M059J (cell line): ENCODE data around the gene C19orf44. TPM values are rescaled to one million over a fixed set of nuclear protein-coding genes. Genes with fewer than 3 reads are reported as not detected.
"Not testable (repeated sequence)": the region's sequence is repeated elsewhere in the genome, so short reads cannot be mapped to it uniquely, and the experiment has no call there.

Experiments used
- DNase-seq: peaks from one replicate; pipeline ENCODE4 v3.0.0-alpha.2; 2012; ENCODE audit warnings: low read depth
- total RNA-seq: library from RNA; depleted of rRNA; stranded (reverse); fragments of >200 nt; shearing (Covaris generic); gene quantifications from 2 replicates; pipeline ENCODE4 v1.2.3, GENCODE V29; 2014; rRNA removed

C19orf44 gene
- total RNA-seq, result 3.7 and 4.1 TPM in 2 replicates

GRCh38 chr19:16495982-16496612 lies at the start of gene C19orf44, which contains the start of gene CALR3:
C19orf44 (plus strand) TSS chr19:16496394; CDS start chr19:16500793, 4,399 bp downstream.
CALR3 (minus strand) TSS chr19:16496167; CDS start chr19:16496129, 38 bp downstream.
- peak; percentile 99 for DNase-seq

GRCh38 chr19:16446724-16447368 lies 49.3 kb upstream of the C19orf44 start:
- peak; percentile 48 for DNase-seq

- DNase-seq, result not testable (repeated sequence)
These were observed 47.3 kb upstream of the C19orf44 start for GRCh38 chr19:16448872-16449271.

- DNase-seq, result peak; percentile 66
These were observed 46.7 kb upstream of the C19orf44 start for GRCh38 chr19:16449330-16449961.

GRCh38 chr19:16452325-16452724 lies 43.9 kb upstream of the C19orf44 start:
- peak; percentile 80 for DNase-seq

- DNase-seq, result no peak
These were observed 41.8 kb upstream of the C19orf44 start for GRCh38 chr19:16454351-16454918.

GRCh38 chr19:16455489-16455888 lies 40.7 kb upstream of the C19orf44 start:
- no peak for DNase-seq

- DNase-seq, result no peak
These were observed 39.5 kb upstream of the C19orf44 start for GRCh38 chr19:16456652-16457194.

GRCh38 chr19:16457195-16457953 lies 38.8 kb upstream of the C19orf44 start:
- peak; percentile 67 for DNase-seq

- no peak for DNase-seq
These were observed 38.3 kb upstream of the C19orf44 start for GRCh38 chr19:16457954-16458331.

- DNase-seq, result no peak
These were observed 37.5 kb upstream of the C19orf44 start for GRCh38 chr19:16458391-16459341.

- DNase-seq, result no peak
These were observed 36.5 kb upstream of the C19orf44 start for GRCh38 chr19:16459680-16460079.

- no peak for DNase-seq
These were observed 35.7 kb upstream of the C19orf44 start for GRCh38 chr19:16460454-16460853.

GRCh38 chr19:16461630-16462051 lies 34.6 kb upstream of the C19orf44 start:
- no peak for DNase-seq

- peak; percentile 67 for DNase-seq
These were observed 33.4 kb upstream of the C19orf44 start for GRCh38 chr19:16462757-16463250.

GRCh38 chr19:16463341-16463990 lies 32.7 kb upstream of the C19orf44 start:
- no peak for DNase-seq

GRCh38 chr19:16463991-16464575 lies 32.1 kb upstream of the C19orf44 start:
- DNase-seq, result peak; percentile 82

GRCh38 chr19:16465239-16465638 lies 31.0 kb upstream of the C19orf44 start:
- DNase-seq, result no peak

- DNase-seq, result not testable (repeated sequence)
These were observed 29.3 kb upstream of the C19orf44 start for GRCh38 chr19:16466802-16467427.
